Neural cell (in vitro differentiated cells): Measurements from ENCODE around the gene NLN. TPM values are rescaled to one million over a fixed set of nuclear protein-coding genes. Genes with fewer than 3 reads are reported as not detected.
A peak's percentile ranks its signal among the peaks of the same experiment; 100 is the strongest.

Experiments used
- H2AFZ ChIP-seq: fragments of 200-600, 300-800 bp; sonication (generic), shearing (Covaris generic); 2 replicates; pipeline ENCODE4 v1.6.0; 2014; ENCODE audit warnings: low read depth, mild to moderate bottlenecking, antibody characterized with exemption, low read length, moderate library complexity
- H3F3A ChIP-seq: fragments of 200-600 bp; shearing (Covaris generic); 2 replicates; pipeline ENCODE4 v1.6.1; 2016; ENCODE audit warnings: mild to moderate bottlenecking, moderate library complexity, mixed read lengths, antibody characterized with exemption, low read length; ENCODE audit not compliant: insufficient read depth, poor library complexity, severe bottlenecking
- H3K27ac ChIP-seq: fragments of 200-600, 300-800 bp; sonication (generic), shearing (Covaris generic); 2 replicates; pipeline ENCODE4 v1.5.1; 2014; ENCODE audit warnings: mild to moderate bottlenecking, low read length, moderate library complexity
- H3K27me3 ChIP-seq: fragments of 300-800, 200-600 bp; sonication (generic), shearing (Covaris generic); 2 replicates; pipeline ENCODE4 v1.6.0; 2014; ENCODE audit warnings: mild to moderate bottlenecking, low read depth, low read length, moderate library complexity; ENCODE audit not compliant: insufficient read depth
- H3K36me3 ChIP-seq: fragments of 300-800, 200-600 bp; sonication (generic), shearing (Covaris generic); 2 replicates; pipeline ENCODE4 v1.5.1; 2014; ENCODE audit warnings: mild to moderate bottlenecking, antibody characterized with exemption, low read length, moderate library complexity; ENCODE audit not compliant: insufficient read depth
- H3K4me2 ChIP-seq: fragments of 300-800, 200-600 bp; sonication (generic), shearing (Covaris generic); 2 replicates; pipeline ENCODE4 v1.6.0; 2014; ENCODE audit warnings: mild to moderate bottlenecking, low read length
- H3K4me3 ChIP-seq: fragments of 300-800, 200-600 bp; sonication (generic), shearing (Covaris generic); 2 replicates; pipeline ENCODE4 v1.5.1; 2014; ENCODE audit warnings: mild to moderate bottlenecking, low read length, moderate library complexity
- H3K79me2 ChIP-seq: fragments of 200-600 bp; shearing (Covaris generic); replicated peaks from 2 replicates; pipeline ENCODE4 v1.6.0; 2014; ENCODE audit warnings: mild to moderate bottlenecking, low read length, moderate library complexity; ENCODE audit not compliant: insufficient read depth
- H3K9ac ChIP-seq: fragments of 300-800, 200-600 bp; sonication (generic), shearing (Covaris generic); 2 replicates; pipeline ENCODE4 v1.6.1; 2016; ENCODE audit warnings: mild to moderate bottlenecking, low read length, mixed read lengths
- H3K9me2 ChIP-seq: fragments of 200-600 bp; shearing (Covaris generic); 2 replicates; pipeline ENCODE4 v1.6.1; 2016; ENCODE audit warnings: mild to moderate bottlenecking, low read length, mixed read lengths; ENCODE audit not compliant: insufficient read depth
- H3K9me3 ChIP-seq: fragments of 200-600, 300-800 bp; sonication (generic), shearing (Covaris generic); 2 replicates; pipeline ENCODE4 v1.6.1; 2016; ENCODE audit warnings: mild to moderate bottlenecking, mixed run types, low read length, moderate library complexity, mixed read lengths
- H4K20me1 ChIP-seq: fragments of 200-600 bp; shearing (Covaris generic); 2 replicates; pipeline ENCODE4 v1.6.1; 2016; ENCODE audit warnings: mild to moderate bottlenecking, mixed run types; ENCODE audit not compliant: insufficient read depth
- EP300 ChIP-seq: fragments of 450-650 bp; conservative IDR thresholded peaks from 2 replicates; pipeline ENCODE4 v1.6.1; 2014; ENCODE audit warnings: antibody characterized with exemption, mild to moderate bottlenecking, moderate library complexity; ENCODE audit not compliant: poor library complexity, severe bottlenecking
- EZH2 ChIP-seq: fragments of 200-600, 300-800 bp; shearing (Covaris generic), sonication (generic); IDR thresholded peaks from 2 replicates; pipeline ENCODE4 v1.6.1; 2014; ENCODE audit warnings: antibody characterized with exemption, low read length, borderline replicate concordance, mild to moderate bottlenecking; ENCODE audit not compliant: insufficient read depth, poor library complexity, severe bottlenecking
- MXI1 ChIP-seq: fragments of 450-650 bp; conservative IDR thresholded peaks from 2 replicates; pipeline ENCODE4 v1.6.1; 2014; ENCODE audit warnings: antibody characterized with exemption, mild to moderate bottlenecking; ENCODE audit not compliant: poor library complexity, severe bottlenecking
- POLR2AphosphoS5 ChIP-seq: IDR thresholded peaks from 2 replicates; pipeline ENCODE4 v1.6.1; 2012
- RAD21 ChIP-seq: fragments of 450-650 bp; conservative IDR thresholded peaks from 2 replicates; pipeline ENCODE4 v1.6.1; 2014; ENCODE audit warnings: antibody characterized with exemption, mild to moderate bottlenecking, moderate library complexity
- SMC3 ChIP-seq: fragments of 450-650 bp; conservative IDR thresholded peaks from 2 replicates; pipeline ENCODE4 v1.6.1; 2014; ENCODE audit warnings: antibody characterized with exemption, mild to moderate bottlenecking, moderate library complexity; ENCODE audit not compliant: poor library complexity
- TAF1 ChIP-seq: IDR thresholded peaks from 2 replicates; pipeline ENCODE4 v1.6.1; 2012; ENCODE audit warnings: low read depth
- polyA plus RNA-seq: library from polyadenylated mRNA; depleted of rRNA; stranded (reverse); fragments of >200 nt; gene quantifications from 2 replicates; pipeline ENCODE4 v1.2.3, GENCODE V29; 2014
- TF ChIP-seq, protein P1 (sequence below): fragments of 450-650 bp; IDR thresholded peaks from 2 replicates; pipeline ENCODE4 v1.5.1; 2014; ENCODE audit warnings: antibody characterized with exemption, mild to moderate bottlenecking, moderate library complexity; ENCODE audit not compliant: poor library complexity, severe bottlenecking
- TF ChIP-seq, protein P2 (sequence below): IDR thresholded peaks from 2 replicates; pipeline ENCODE4 v1.6.1; 2012; ENCODE audit warnings: borderline replicate concordance

The NLN gene
- polyA plus RNA-seq, 1 donor from 2014 or later = 18.7 TPM

DNA sequence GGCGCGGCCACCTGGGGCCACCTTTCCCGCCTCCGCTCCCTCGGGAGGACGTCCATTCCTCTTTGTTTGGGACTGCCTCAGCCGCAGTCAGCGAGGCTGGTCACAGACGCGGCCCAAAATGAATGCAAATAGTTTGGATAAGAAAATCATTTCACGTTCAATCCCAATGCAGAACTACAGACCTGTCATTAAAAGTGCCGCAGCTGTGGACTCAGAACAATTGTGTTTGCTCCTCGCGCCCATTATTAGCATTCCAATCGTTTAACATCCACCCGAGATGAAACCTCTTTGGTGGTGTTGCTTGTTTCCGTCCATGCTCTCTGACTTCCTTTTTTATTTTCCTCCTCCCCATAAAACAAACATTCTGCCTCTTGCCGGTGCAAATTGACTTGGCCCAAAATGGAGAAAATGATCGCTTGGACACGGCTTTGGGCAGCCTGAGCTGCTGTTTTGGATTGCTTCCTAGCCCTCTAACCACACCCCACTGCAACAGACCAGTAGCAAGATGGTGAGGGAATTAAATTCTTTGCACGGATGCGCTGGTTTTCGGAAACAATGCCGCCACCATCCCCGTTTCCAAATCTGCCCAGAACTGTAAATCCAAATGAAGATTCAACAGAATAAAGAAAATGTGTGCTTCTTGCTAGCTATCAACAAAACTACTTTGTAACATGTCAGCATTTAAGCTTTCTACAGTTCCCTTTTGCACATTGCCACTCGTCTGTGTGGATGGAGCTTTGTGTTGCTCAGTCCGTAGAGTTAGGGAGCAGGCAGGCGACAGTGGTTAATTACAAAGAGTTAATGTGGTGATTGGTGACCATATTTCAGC, 784 bp downstream of the NLN start:
- peak overlapping the region; percentile 58 for H3K27ac ChIP-seq

DNA sequence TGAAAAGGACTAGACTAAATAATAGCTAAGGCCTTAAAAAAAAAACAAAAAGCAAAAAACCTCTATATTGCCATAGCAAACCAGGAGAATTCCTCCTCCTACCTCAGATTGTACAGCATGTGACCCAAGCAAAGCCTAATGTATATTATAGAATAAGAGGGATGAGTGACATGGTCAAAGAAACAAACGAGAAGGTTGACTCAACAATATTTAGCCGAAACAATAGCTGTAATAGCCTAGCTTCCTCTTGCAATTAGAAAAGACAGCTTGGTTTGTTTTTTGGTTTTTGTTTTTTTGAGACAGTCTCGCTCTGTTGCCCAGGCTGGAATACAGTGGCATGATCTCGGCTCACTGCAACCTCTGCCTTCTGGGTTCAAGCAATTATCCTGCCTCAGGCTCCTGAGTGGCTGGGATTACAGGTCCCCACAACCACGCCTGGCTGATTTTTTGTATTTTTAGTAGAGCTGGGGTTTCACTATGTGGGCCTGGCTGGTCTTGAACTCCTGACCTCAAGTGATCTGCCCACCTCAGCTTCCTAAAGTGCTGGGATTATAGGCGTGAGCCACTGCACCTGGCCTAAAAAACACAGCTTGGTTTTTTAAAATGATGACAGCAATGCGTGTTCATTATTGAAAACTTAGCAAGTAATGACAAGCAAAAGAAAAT, 5.6 kb downstream of the NLN start:
- Histone ChIP-seq H3K9ac (no peak overlapping the region), H3K9me3 (no peaks in the 10 kb centered on the region), H2AFZ (no peak overlapping the region), H3K4me2 (no peak overlapping the region), H3K4me3 (no peak overlapping the region), H3K79me2 (peaks cover 33% of the 10 kb centered on the region), H3K27ac (no peak overlapping the region), H4K20me1 (no peaks in the 10 kb centered on the region), H3K36me3 (no peaks in the 10 kb centered on the region), H3F3A (no peaks in the 10 kb centered on the region), H3K27me3 (no peaks in the 10 kb centered on the region), H3K9me2 (no peaks in the 10 kb centered on the region)
- no peak for TF ChIP-seq POLR2AphosphoS5

More for the DNA sequence above, 784 bp downstream of the NLN start:
- Histone ChIP-seq H3K9me3 (no peaks in the 10 kb centered on the region), H3F3A (no peaks in the 10 kb centered on the region), H3K9me2 (no peaks in the 10 kb centered on the region), H3K79me2 (peaks cover 34% of the 10 kb centered on the region), H3K4me2 (peak overlapping the region; percentile 80), H3K9ac (peak overlapping the region; percentile 74), H2AFZ (peak overlapping the region; percentile 52), H3K36me3 (peaks cover 1% of the 10 kb centered on the region), H3K4me3 (peak overlapping the region; percentile 96), H4K20me1 (no peaks in the 10 kb centered on the region), H3K27me3 (no peaks in the 10 kb centered on the region)
- TF ChIP-seq EZH2 (no peak), EP300 (no peak), POLR2AphosphoS5 (peak; percentile 8), SMC3 (no peak), RAD21 (no peak), MXI1 (peak; percentile 18), TAF1 (peak; percentile 44)
- TF ChIP-seq, protein P1, sequence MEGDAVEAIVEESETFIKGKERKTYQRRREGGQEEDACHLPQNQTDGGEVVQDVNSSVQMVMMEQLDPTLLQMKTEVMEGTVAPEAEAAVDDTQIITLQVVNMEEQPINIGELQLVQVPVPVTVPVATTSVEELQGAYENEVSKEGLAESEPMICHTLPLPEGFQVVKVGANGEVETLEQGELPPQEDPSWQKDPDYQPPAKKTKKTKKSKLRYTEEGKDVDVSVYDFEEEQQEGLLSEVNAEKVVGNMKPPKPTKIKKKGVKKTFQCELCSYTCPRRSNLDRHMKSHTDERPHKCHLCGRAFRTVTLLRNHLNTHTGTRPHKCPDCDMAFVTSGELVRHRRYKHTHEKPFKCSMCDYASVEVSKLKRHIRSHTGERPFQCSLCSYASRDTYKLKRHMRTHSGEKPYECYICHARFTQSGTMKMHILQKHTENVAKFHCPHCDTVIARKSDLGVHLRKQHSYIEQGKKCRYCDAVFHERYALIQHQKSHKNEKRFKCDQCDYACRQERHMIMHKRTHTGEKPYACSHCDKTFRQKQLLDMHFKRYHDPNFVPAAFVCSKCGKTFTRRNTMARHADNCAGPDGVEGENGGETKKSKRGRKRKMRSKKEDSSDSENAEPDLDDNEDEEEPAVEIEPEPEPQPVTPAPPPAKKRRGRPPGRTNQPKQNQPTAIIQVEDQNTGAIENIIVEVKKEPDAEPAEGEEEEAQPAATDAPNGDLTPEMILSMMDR = no peak
- TF ChIP-seq, protein P2, sequence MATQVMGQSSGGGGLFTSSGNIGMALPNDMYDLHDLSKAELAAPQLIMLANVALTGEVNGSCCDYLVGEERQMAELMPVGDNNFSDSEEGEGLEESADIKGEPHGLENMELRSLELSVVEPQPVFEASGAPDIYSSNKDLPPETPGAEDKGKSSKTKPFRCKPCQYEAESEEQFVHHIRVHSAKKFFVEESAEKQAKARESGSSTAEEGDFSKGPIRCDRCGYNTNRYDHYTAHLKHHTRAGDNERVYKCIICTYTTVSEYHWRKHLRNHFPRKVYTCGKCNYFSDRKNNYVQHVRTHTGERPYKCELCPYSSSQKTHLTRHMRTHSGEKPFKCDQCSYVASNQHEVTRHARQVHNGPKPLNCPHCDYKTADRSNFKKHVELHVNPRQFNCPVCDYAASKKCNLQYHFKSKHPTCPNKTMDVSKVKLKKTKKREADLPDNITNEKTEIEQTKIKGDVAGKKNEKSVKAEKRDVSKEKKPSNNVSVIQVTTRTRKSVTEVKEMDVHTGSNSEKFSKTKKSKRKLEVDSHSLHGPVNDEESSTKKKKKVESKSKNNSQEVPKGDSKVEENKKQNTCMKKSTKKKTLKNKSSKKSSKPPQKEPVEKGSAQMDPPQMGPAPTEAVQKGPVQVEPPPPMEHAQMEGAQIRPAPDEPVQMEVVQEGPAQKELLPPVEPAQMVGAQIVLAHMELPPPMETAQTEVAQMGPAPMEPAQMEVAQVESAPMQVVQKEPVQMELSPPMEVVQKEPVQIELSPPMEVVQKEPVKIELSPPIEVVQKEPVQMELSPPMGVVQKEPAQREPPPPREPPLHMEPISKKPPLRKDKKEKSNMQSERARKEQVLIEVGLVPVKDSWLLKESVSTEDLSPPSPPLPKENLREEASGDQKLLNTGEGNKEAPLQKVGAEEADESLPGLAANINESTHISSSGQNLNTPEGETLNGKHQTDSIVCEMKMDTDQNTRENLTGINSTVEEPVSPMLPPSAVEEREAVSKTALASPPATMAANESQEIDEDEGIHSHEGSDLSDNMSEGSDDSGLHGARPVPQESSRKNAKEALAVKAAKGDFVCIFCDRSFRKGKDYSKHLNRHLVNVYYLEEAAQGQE = peak; percentile 14
